HL-60 (cell line): Measurements from ENCODE around the gene MSI1.

Experiments used
- DNase-seq, 2 experiments: peaks; one replicate each; pipeline ENCODE4 v3.0.0-alpha.2; 2010 to 2020; ENCODE audit warnings: low read depth in 1 of 2, low spot score in 1 of 2
- H3K27ac ChIP-seq: fragments of 250-450 bp; sonication (Bioruptor Pico); replicated peaks from 2 replicates; pipeline ENCODE4 v1.5.1; 2020; ENCODE audit warnings: mild to moderate bottlenecking, moderate library complexity
- H3K27me3 ChIP-seq: fragments of 250-450 bp; sonication (Bioruptor Pico); 2 replicates; pipeline ENCODE4 v1.5.1; 2021; ENCODE audit warnings: mild to moderate bottlenecking, moderate library complexity; ENCODE audit not compliant: insufficient read depth, poor library complexity, severe bottlenecking
- H3K4me3 ChIP-seq: replicated peaks from 2 replicates; pipeline ENCODE4 v1.5.1; 2011; ENCODE audit warnings: mild to moderate bottlenecking, control low read depth, low read length; ENCODE audit not compliant: insufficient read depth
- GABPA ChIP-seq: IDR thresholded peaks from 2 replicates; pipeline ENCODE4 v1.6.1; 2012; ENCODE audit warnings: low read depth
- POLR2AphosphoS5 ChIP-seq: IDR thresholded peaks from 2 replicates; pipeline ENCODE4 v1.6.1; 2012; ENCODE audit warnings: low read depth
- REST ChIP-seq: IDR thresholded peaks from 2 replicates; pipeline ENCODE4 v1.6.1; 2012; ENCODE audit warnings: low read depth; ENCODE audit not compliant: insufficient replicate concordance
- SPI1 ChIP-seq: IDR thresholded peaks from 2 replicates; pipeline ENCODE4 v1.6.1; 2012; ENCODE audit warnings: low read depth, mild to moderate bottlenecking, borderline replicate concordance
- TF ChIP-seq, protein P1 (sequence below): IDR thresholded peaks from one replicate; pipeline ENCODE4 v1.5.1; 2011; ENCODE audit warnings: low read length, control low read depth, inconsistent platforms; ENCODE audit not compliant: insufficient read depth

MSI1 gene

GRCh38 chr12:120327593-120327992 lies 41.4 kb downstream of the MSI1 start, which contains the start of gene PLA2G1B:
TSS of gene PLA2G1B (minus strand) at chr12:120327779. CDS start at chr12:120327753, 26 bp downstream.
- H3K4me3 ChIP-seq: no peak within 1 kb of the TSS
- TF ChIP-seq, protein P1, sequence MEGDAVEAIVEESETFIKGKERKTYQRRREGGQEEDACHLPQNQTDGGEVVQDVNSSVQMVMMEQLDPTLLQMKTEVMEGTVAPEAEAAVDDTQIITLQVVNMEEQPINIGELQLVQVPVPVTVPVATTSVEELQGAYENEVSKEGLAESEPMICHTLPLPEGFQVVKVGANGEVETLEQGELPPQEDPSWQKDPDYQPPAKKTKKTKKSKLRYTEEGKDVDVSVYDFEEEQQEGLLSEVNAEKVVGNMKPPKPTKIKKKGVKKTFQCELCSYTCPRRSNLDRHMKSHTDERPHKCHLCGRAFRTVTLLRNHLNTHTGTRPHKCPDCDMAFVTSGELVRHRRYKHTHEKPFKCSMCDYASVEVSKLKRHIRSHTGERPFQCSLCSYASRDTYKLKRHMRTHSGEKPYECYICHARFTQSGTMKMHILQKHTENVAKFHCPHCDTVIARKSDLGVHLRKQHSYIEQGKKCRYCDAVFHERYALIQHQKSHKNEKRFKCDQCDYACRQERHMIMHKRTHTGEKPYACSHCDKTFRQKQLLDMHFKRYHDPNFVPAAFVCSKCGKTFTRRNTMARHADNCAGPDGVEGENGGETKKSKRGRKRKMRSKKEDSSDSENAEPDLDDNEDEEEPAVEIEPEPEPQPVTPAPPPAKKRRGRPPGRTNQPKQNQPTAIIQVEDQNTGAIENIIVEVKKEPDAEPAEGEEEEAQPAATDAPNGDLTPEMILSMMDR: no peak
- TF ChIP-seq REST (no peak), GABPA (no peak), SPI1 (no peak), POLR2AphosphoS5 (no peak)
- H3K27me3 ChIP-seq: no peaks in the 10 kb centered on the region
- DNase-seq: no peak
- H3K27ac ChIP-seq: no peak within 1 kb of the TSS

GRCh38 chr12:120324841-120325417 lies 44.0 kb downstream of the MSI1 start:
- Histone ChIP-seq H3K4me3 (no peak overlapping the region), H3K27ac (no peak overlapping the region), H3K27me3 (no peaks in the 10 kb centered on the region)
- no peak for TF ChIP-seq REST
- TF ChIP-seq, protein P1: no peak
- no peak for TF ChIP-seq POLR2AphosphoS5
- TF ChIP-seq GABPA: no peak
- no peak for TF ChIP-seq SPI1
- DNase-seq: no peak

DNA sequence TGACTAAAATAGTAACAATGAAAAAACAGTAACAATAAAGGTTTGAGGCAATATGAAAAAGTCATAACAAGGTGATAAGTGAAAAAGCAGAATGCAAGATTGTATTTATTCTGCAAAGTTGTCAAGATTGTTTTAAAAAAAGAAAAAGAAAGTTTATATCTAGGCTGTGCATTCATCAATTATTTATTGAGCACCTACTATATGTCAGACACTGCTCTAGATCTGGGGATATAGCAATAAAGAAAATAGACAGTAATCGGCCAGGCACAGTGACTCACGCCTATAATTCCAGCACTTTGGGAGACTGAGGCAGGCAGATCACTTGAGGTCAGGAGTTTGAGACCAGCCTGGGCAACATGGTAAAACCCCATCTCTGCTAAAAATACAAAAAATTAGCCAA lies 45.2 kb downstream of the MSI1 start:
- no peak overlapping the region for H3K27ac ChIP-seq
- no peak overlapping the region for H3K4me3 ChIP-seq
- no peak for DNase-seq
- H3K27me3 ChIP-seq: no peaks in the 10 kb centered on the region
- TF ChIP-seq, protein P1: no peak
- TF ChIP-seq SPI1: no peak
- TF ChIP-seq POLR2AphosphoS5: no peak
- no peak for TF ChIP-seq REST
- no peak for TF ChIP-seq GABPA
